Mesendoderm (in vitro differentiated cells): ENCODE measurements around the gene EML5.

Experiments
- DNase-seq: peaks from one replicate; pipeline ENCODE4 v3.0.0; 2013
- H2AK5ac ChIP-seq: 2 replicates; pipeline ENCODE4 v1.6.1; 2013; ENCODE audit warnings: low read length, inconsistent platforms
- H2BK120ac ChIP-seq: 2 replicates; pipeline ENCODE4 v1.6.1; 2013; ENCODE audit warnings: low read depth, mild to moderate bottlenecking, low read length, moderate library complexity, mixed read lengths
- H2BK15ac ChIP-seq: replicated peaks from 2 replicates; pipeline ENCODE4 v1.6.1; 2013; ENCODE audit warnings: low read depth, mild to moderate bottlenecking, moderate library complexity
- H2BK5ac ChIP-seq: 2 replicates; pipeline ENCODE4 v1.6.1; 2013; ENCODE audit warnings: low read length, inconsistent platforms
- H3K18ac ChIP-seq: 2 replicates; pipeline ENCODE4 v1.6.1; 2013; ENCODE audit warnings: mild to moderate bottlenecking, low read length, mixed read lengths
- H3K23ac ChIP-seq: one replicate; pipeline ENCODE4 v1.6.1; 2013; ENCODE audit warnings: low read length
- H3K27ac ChIP-seq: 2 replicates; pipeline ENCODE4 v1.5.1; 2013; ENCODE audit warnings: low read depth, mild to moderate bottlenecking, inconsistent platforms, low read length, moderate library complexity
- H3K27me3 ChIP-seq: 2 replicates; pipeline ENCODE4 v1.6.1; 2013; ENCODE audit warnings: low read length, control low read depth, mild to moderate bottlenecking, inconsistent platforms; ENCODE audit not compliant: insufficient read depth, poor library complexity
- H3K36me3 ChIP-seq: 2 replicates; pipeline ENCODE4 v1.6.1; 2013; ENCODE audit warnings: low read length, inconsistent platforms; ENCODE audit not compliant: control insufficient read depth, insufficient read depth
- H3K4ac ChIP-seq: one replicate; pipeline ENCODE4 v1.6.1; 2013; ENCODE audit warnings: low read depth, mild to moderate bottlenecking, low read length, moderate library complexity
- H3K4me1 ChIP-seq: 2 replicates; pipeline ENCODE4 v1.6.1; 2013; ENCODE audit warnings: low read depth, low read length, inconsistent platforms; ENCODE audit not compliant: control insufficient read depth
- H3K4me2 ChIP-seq: 2 replicates; pipeline ENCODE4 v1.6.1; 2013; ENCODE audit warnings: low read length
- H3K4me3 ChIP-seq: 2 replicates; pipeline ENCODE4 v1.5.1; 2013; ENCODE audit warnings: mild to moderate bottlenecking, low read length
- H3K56ac ChIP-seq: one replicate; pipeline ENCODE4 v1.6.1; 2013; ENCODE audit warnings: low read length
- H3K79me1 ChIP-seq: 2 replicates; pipeline ENCODE4 v1.6.1; 2013; ENCODE audit warnings: low read length, inconsistent platforms
- H3K79me2 ChIP-seq: 2 replicates; pipeline ENCODE4 v1.6.1; 2013; ENCODE audit warnings: mild to moderate bottlenecking, low read length; ENCODE audit not compliant: control insufficient read depth, insufficient read depth
- H3K9ac ChIP-seq: 2 replicates; pipeline ENCODE4 v1.6.1; 2013; ENCODE audit warnings: low read length, inconsistent platforms
- H4K5ac ChIP-seq: one replicate; pipeline ENCODE4 v1.6.1; 2013; ENCODE audit warnings: low read length
- H4K8ac ChIP-seq: one replicate; pipeline ENCODE4 v1.6.1; 2013; ENCODE audit warnings: low read depth, mild to moderate bottlenecking, control low read depth, low read length, moderate library complexity
- WGBS: extraction: QIAGEN DNeasy Blood & Tissue Kit; methylation state at CpG from one replicate; pipeline ENCODE4 v1.1.7; 2013; ENCODE audit warnings: low lambda C conversion rate, missing lambda C conversion rate; ENCODE audit not compliant: insufficient coverage; ENCODE audit errors: extremely low coverage; 5-methylcytosine and 5-hydroxymethylcytosine counted together

Gene EML5

GRCh38 chr14:88628033-88628432, 164.7 kb downstream of the EML5 start:
- Histone ChIP-seq H4K5ac (no peak overlapping the region), H2BK120ac (no peak overlapping the region)
- no peak for DNase-seq

GRCh38 chr14:88625671-88626070, 167.1 kb downstream of the EML5 start:
- WGBS: no CpG with 5 or more reads among the region's 3 CpGs
- no peak overlapping the region for H2BK5ac ChIP-seq
- H3K4me2 ChIP-seq: no peak overlapping the region
- H2AK5ac ChIP-seq: no peak overlapping the region
- H2BK15ac ChIP-seq: no peak overlapping the region
- H3K36me3 ChIP-seq: no peaks in the 10 kb centered on the region
- no peak overlapping the region for H4K8ac ChIP-seq
- H3K23ac ChIP-seq: no peak overlapping the region
- no peaks in the 10 kb centered on the region for H3K79me1 ChIP-seq
- H3K27ac ChIP-seq: no peak overlapping the region
- DNase-seq: no peak
- H3K18ac ChIP-seq: no peak overlapping the region
- no peak overlapping the region for H2BK120ac ChIP-seq
- H3K79me2 ChIP-seq: no peaks in the 10 kb centered on the region
- no peak overlapping the region for H4K5ac ChIP-seq
- peaks cover 3% of the 10 kb centered on the region for H3K4me1 ChIP-seq
- no peak overlapping the region for H3K4me3 ChIP-seq
- H3K56ac ChIP-seq: no peak overlapping the region
- no peaks in the 10 kb centered on the region for H3K27me3 ChIP-seq
- no peak overlapping the region for H3K9ac ChIP-seq
- no peak overlapping the region for H3K4ac ChIP-seq

More at GRCh38 chr14:88628033-88628432, 164.7 kb downstream of the EML5 start:
- H2BK5ac ChIP-seq: no peak overlapping the region
- no peak overlapping the region for H3K18ac ChIP-seq
- H3K4me2 ChIP-seq: no peak overlapping the region
- no peak overlapping the region for H3K27ac ChIP-seq
- H4K8ac ChIP-seq: no peak overlapping the region
- no peak overlapping the region for H3K4ac ChIP-seq
- H2AK5ac ChIP-seq: no peak overlapping the region
- no peak overlapping the region for H3K4me3 ChIP-seq
- H3K23ac ChIP-seq: no peak overlapping the region
- H3K36me3 ChIP-seq: no peaks in the 10 kb centered on the region
- H3K9ac ChIP-seq: no peak overlapping the region
- no peak overlapping the region for H3K56ac ChIP-seq
- H2BK15ac ChIP-seq: no peak overlapping the region
- no peaks in the 10 kb centered on the region for H3K79me2 ChIP-seq
- no peaks in the 10 kb centered on the region for H3K4me1 ChIP-seq
- H3K27me3 ChIP-seq: no peaks in the 10 kb centered on the region
- H3K79me1 ChIP-seq: no peaks in the 10 kb centered on the region

- no peak overlapping the region for H2BK120ac ChIP-seq
Observed at GRCh38 chr14:88621100-88621499, 171.7 kb downstream of the EML5 start.

GRCh38 chr14:88618476-88618875, 174.3 kb downstream of the EML5 start:
- Histone ChIP-seq H3K56ac (no peak overlapping the region), H3K9ac (no peak overlapping the region)
- no CpG with 5 or more reads among the region's 5 CpGs for WGBS

More at GRCh38 chr14:88621100-88621499, 171.7 kb downstream of the EML5 start:
- H4K8ac ChIP-seq: no peak overlapping the region
- H3K56ac ChIP-seq: no peak overlapping the region
- H3K27ac ChIP-seq: no peak overlapping the region
- peak overlapping the region; percentile 39 for H3K18ac ChIP-seq
- H3K4me3 ChIP-seq: no peak overlapping the region
- H4K5ac ChIP-seq: no peak overlapping the region
- H3K4me2 ChIP-seq: no peak overlapping the region
- no peaks in the 10 kb centered on the region for H3K79me1 ChIP-seq
- DNase-seq: no peak
- no peak overlapping the region for H2BK15ac ChIP-seq
- no peak overlapping the region for H3K9ac ChIP-seq
- no peak overlapping the region for H3K4ac ChIP-seq
- no peaks in the 10 kb centered on the region for H3K36me3 ChIP-seq
- peaks cover 7% of the 10 kb centered on the region for H3K4me1 ChIP-seq
- H3K23ac ChIP-seq: no peak overlapping the region
- H2BK5ac ChIP-seq: no peak overlapping the region
- H2AK5ac ChIP-seq: no peak overlapping the region
- WGBS: no CpG with 5 or more reads among the region's 2 CpGs
- H3K27me3 ChIP-seq: no peaks in the 10 kb centered on the region
- no peaks in the 10 kb centered on the region for H3K79me2 ChIP-seq

GRCh38 chr14:88617479-88617878, 175.3 kb downstream of the EML5 start:
- no CpG with 5 or more reads among the region's 1 CpG for WGBS
- no peak overlapping the region for H3K27ac ChIP-seq

More at GRCh38 chr14:88618476-88618875, 174.3 kb downstream of the EML5 start:
- Histone ChIP-seq H4K5ac (no peak overlapping the region), H4K8ac (no peak overlapping the region), H3K4ac (no peak overlapping the region), H3K18ac (no peak overlapping the region), H3K4me3 (no peak overlapping the region), H3K79me2 (no peaks in the 10 kb centered on the region), H3K23ac (no peak overlapping the region), H3K36me3 (no peaks in the 10 kb centered on the region), H2AK5ac (no peak overlapping the region), H2BK5ac (no peak overlapping the region), H2BK120ac (no peak overlapping the region), H3K79me1 (no peaks in the 10 kb centered on the region), H3K4me2 (no peak overlapping the region), H3K27ac (peak overlapping the region; percentile 72), H2BK15ac (no peak overlapping the region), H3K4me1 (peaks cover 7% of the 10 kb centered on the region), H3K27me3 (no peaks in the 10 kb centered on the region)
- DNase-seq: peak; percentile 77

GRCh38 chr14:88616697-88617096, 176.1 kb downstream of the EML5 start:
- H4K8ac ChIP-seq: no peak overlapping the region
- WGBS: no CpG with 5 or more reads among the region's 1 CpG
- H3K36me3 ChIP-seq: peaks cover 2% of the 10 kb centered on the region

More at GRCh38 chr14:88617479-88617878, 175.3 kb downstream of the EML5 start:
- H3K4me2 ChIP-seq: no peak overlapping the region
- H3K9ac ChIP-seq: no peak overlapping the region
- H2BK120ac ChIP-seq: no peak overlapping the region
- no peaks in the 10 kb centered on the region for H3K79me1 ChIP-seq
- H3K4ac ChIP-seq: no peak overlapping the region
- no peaks in the 10 kb centered on the region for H3K79me2 ChIP-seq
- no peak overlapping the region for H4K5ac ChIP-seq
- H2BK15ac ChIP-seq: no peak overlapping the region
- no peak overlapping the region for H2AK5ac ChIP-seq
- H3K18ac ChIP-seq: no peak overlapping the region
- H3K27me3 ChIP-seq: no peaks in the 10 kb centered on the region
- peaks cover 2% of the 10 kb centered on the region for H3K36me3 ChIP-seq
- H3K56ac ChIP-seq: no peak overlapping the region
- H3K4me1 ChIP-seq: peaks cover 7% of the 10 kb centered on the region
- no peak for DNase-seq
- no peak overlapping the region for H2BK5ac ChIP-seq
- H4K8ac ChIP-seq: no peak overlapping the region
- H3K4me3 ChIP-seq: no peak overlapping the region
- no peak overlapping the region for H3K23ac ChIP-seq

More at GRCh38 chr14:88616697-88617096, 176.1 kb downstream of the EML5 start:
- H3K4me2 ChIP-seq: no peak overlapping the region
- no peak for DNase-seq
- peaks cover 7% of the 10 kb centered on the region for H3K4me1 ChIP-seq
- no peak overlapping the region for H3K27ac ChIP-seq
- H2BK5ac ChIP-seq: no peak overlapping the region
- no peaks in the 10 kb centered on the region for H3K27me3 ChIP-seq
- no peak overlapping the region for H2BK120ac ChIP-seq
- H4K5ac ChIP-seq: no peak overlapping the region
- H3K56ac ChIP-seq: no peak overlapping the region
- no peak overlapping the region for H3K9ac ChIP-seq
- H3K79me2 ChIP-seq: no peaks in the 10 kb centered on the region
- H3K4ac ChIP-seq: no peak overlapping the region
- H2AK5ac ChIP-seq: no peak overlapping the region
- no peak overlapping the region for H3K4me3 ChIP-seq
- no peaks in the 10 kb centered on the region for H3K79me1 ChIP-seq
- H3K18ac ChIP-seq: no peak overlapping the region
- no peak overlapping the region for H3K23ac ChIP-seq
- H2BK15ac ChIP-seq: no peak overlapping the region
